Choroid plexus epithelial cell (primary cell): ENCODE data around the gene SNX9.
A peak's percentile ranks its signal among the peaks of the same experiment; 100 is the strongest.
"Not testable (repeated sequence)": the region's sequence is repeated elsewhere in the genome, so short reads cannot be mapped to it uniquely, and the experiment has no call there.

Experiments
- DNase-seq: peaks from one replicate; pipeline ENCODE4 v3.0.0-alpha.2; 2010; ENCODE audit warnings: low read depth
- H3K4me3 ChIP-seq: 2 replicates; pipeline ENCODE4 v1.5.1; 2011; ENCODE audit warnings: low read depth, mild to moderate bottlenecking, control low read depth, low read length, moderate library complexity
- CTCF ChIP-seq: conservative IDR thresholded peaks from 2 replicates; pipeline ENCODE4 v1.5.1; 2011; ENCODE audit warnings: low read depth, mild to moderate bottlenecking, control low read depth, inconsistent platforms, low read length, moderate library complexity

Gene SNX9

GRCh38 chr6:157790548-157791160, 32.4 kb upstream of the SNX9 start:
- TF ChIP-seq CTCF: no peak
- DNase-seq: no peak
- H3K4me3 ChIP-seq: no peak overlapping the region

GRCh38 chr6:157791450-157791849, 31.6 kb upstream of the SNX9 start:
- no peak overlapping the region for H3K4me3 ChIP-seq
- DNase-seq: no peak
- no peak for TF ChIP-seq CTCF

- no peak for DNase-seq
- TF ChIP-seq CTCF: no peak
- H3K4me3 ChIP-seq: no peak overlapping the region
Observed at GRCh38 chr6:157792671-157793070, 30.4 kb upstream of the SNX9 start.

- H3K4me3 ChIP-seq, DNase-seq: not testable (repeated sequence)
Observed at GRCh38 chr6:157794012-157794411, 29.0 kb upstream of the SNX9 start.

GRCh38 chr6:157795841-157796240, 27.2 kb upstream of the SNX9 start:
- DNase-seq: no peak
- no peak overlapping the region for H3K4me3 ChIP-seq
- no peak for TF ChIP-seq CTCF

GRCh38 chr6:157798851-157799250, 24.2 kb upstream of the SNX9 start:
- DNase-seq: no peak

GRCh38 chr6:157799561-157799960, 23.5 kb upstream of the SNX9 start:
- DNase-seq, H3K4me3 ChIP-seq: not testable (repeated sequence)

More at GRCh38 chr6:157798851-157799250, 24.2 kb upstream of the SNX9 start:
- no peak overlapping the region for H3K4me3 ChIP-seq
- no peak for TF ChIP-seq CTCF

- peak; percentile 83 for DNase-seq
- no peak overlapping the region for H3K4me3 ChIP-seq
- TF ChIP-seq CTCF: no peak
Observed at GRCh38 chr6:157800420-157801237, 22.4 kb upstream of the SNX9 start.
